Panc1 (cell line): ENCODE results near the gene GTF2I. TPM values are rescaled to one million over a fixed set of nuclear protein-coding genes. Genes with fewer than 3 reads are reported as not detected.
"Not testable (repeated sequence)": the region's sequence is repeated elsewhere in the genome, so short reads cannot be mapped to it uniquely, and the experiment has no call there.

Experiments used
- ATAC-seq: fragments of 200-7000 bp; cut with Tn5 transposase; 2 replicates; pipeline ENCODE4 v1.9.1; 2020; ENCODE audit warnings: mild to moderate bottlenecking, moderate library complexity
- BruUV-seq: library from RNA; stranded (reverse); fragments of 400-500 nt; replicated peaks from 2 replicates; lab custom pipeline; 2021; lab: Mats Ljungman, UMichigan
- CTCF ChIA-PET: fragments of 300-600 bp; sonication (Branson Sonifier 250); formaldehyde crosslinking; loops from one replicate; lab custom pipeline; 2022; ENCODE audit warnings: antibody characterized with exemption; lab: Charles Lee
- POLR2A ChIA-PET: fragments of 300-600 bp; sonication (Branson Sonifier 250); formaldehyde crosslinking; loops from one replicate; lab custom pipeline; 2022; ENCODE audit warnings: antibody characterized with exemption; lab: Charles Lee
- DNase-seq: peaks from one replicate; pipeline ENCODE4 v3.0.0-alpha.2; 2010; ENCODE audit warnings: low read depth, low spot score
- H3K27ac ChIP-seq: 2 replicates; pipeline ENCODE4 v1.5.1; 2011; ENCODE audit warnings: mild to moderate bottlenecking, low read length, inconsistent platforms
- H3K27me3 ChIP-seq: fragments of 200-500 bp; sonication (Bioruptor generic); 2 replicates; pipeline ENCODE4 v1.6.0; 2014; ENCODE audit warnings: low read length, inconsistent platforms; ENCODE audit not compliant: control insufficient read depth, insufficient read depth
- H3K36me3 ChIP-seq: fragments of 200-500 bp; sonication (Bioruptor generic); 2 replicates; pipeline ENCODE4 v1.5.1; 2014; ENCODE audit warnings: inconsistent platforms, mild to moderate bottlenecking, low read length, moderate library complexity; ENCODE audit not compliant: control insufficient read depth, insufficient read depth
- H3K4me1 ChIP-seq: 2 replicates; pipeline ENCODE4 v1.5.1; 2011; ENCODE audit warnings: inconsistent platforms, mild to moderate bottlenecking, low read length, moderate library complexity; ENCODE audit not compliant: control insufficient read depth, insufficient read depth
- H3K4me3 ChIP-seq, 2 experiments: 2 replicates each; pipeline ENCODE4 v1.5.1; 2011 to 2012; ENCODE audit warnings: low read depth in 2 of 2, low read length in 2 of 2, mild to moderate bottlenecking in 2 of 2, inconsistent platforms in 1 of 2, moderate library complexity in 1 of 2
- H3K9me3 ChIP-seq: fragments of 200-500 bp; sonication (Bioruptor generic); 2 replicates; pipeline ENCODE4 v1.5.1; 2014; ENCODE audit warnings: low read depth, mild to moderate bottlenecking, inconsistent platforms, low read length, moderate library complexity; ENCODE audit not compliant: control insufficient read depth, insufficient read depth
- in situ Hi-C: cut with HindIII; loops from 2 replicates; pipeline ENCODE4 v1.10.0; 2016; ENCODE audit warnings: low sequenced_read_pairs, low pct_unique_long_range_greater_than_20kb
- intact Hi-C: fragments of 100-400 bp; cut with micrococcal nuclease; formaldehyde crosslinking; loops from one replicate; pipeline ENCODE4 v1.10.0; 2022; ENCODE audit not compliant: unreplicated experiment
- total RNA-seq: library from RNA; stranded (reverse); gene quantifications from one replicate; pipeline ENCODE4 v1.2.1, GENCODE V29; 2021; ENCODE audit not compliant: unreplicated experiment

The GTF2I gene
- total RNA-seq, 1 experiment from 2014 or later: 305 TPM

DNA sequence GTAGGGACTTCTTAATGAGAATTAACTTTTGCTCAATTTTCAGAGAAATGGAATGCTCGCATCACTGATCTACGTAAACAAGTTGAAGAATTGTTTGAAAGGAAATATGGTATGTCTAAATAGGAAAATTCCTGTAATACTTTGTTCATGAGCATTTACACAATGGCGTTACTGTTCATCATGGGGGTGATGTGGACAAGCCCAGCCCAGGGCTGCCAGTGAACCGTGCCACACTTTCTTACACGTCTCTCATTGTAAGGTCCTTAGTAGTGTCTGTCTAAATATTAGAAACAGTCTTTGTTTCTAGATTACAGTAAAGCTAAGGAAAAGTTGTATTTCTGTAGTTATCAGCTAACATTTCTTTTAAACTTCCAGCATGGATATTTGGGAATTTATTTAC is 72.7 kb downstream of the GTF2I start:
- POLR2A ChIA-PET, intact Hi-C loops, CTCF ChIA-PET, H3K27ac ChIP-seq, BruUV-seq, DNase-seq, in situ Hi-C loops, H3K4me1 ChIP-seq, H3K27me3 ChIP-seq, H3K4me3 ChIP-seq, H3K9me3 ChIP-seq, H3K36me3 ChIP-seq: not testable (repeated sequence)
- peak; percentile 89 for ATAC-seq

GRCh38 chr7:74739974-74740703 is 82.6 kb downstream of the GTF2I start:
- ATAC-seq, H3K9me3 ChIP-seq, H3K27ac ChIP-seq, CTCF ChIA-PET, POLR2A ChIA-PET, H3K36me3 ChIP-seq, DNase-seq, intact Hi-C loops, H3K27me3 ChIP-seq, H3K4me3 ChIP-seq, in situ Hi-C loops, H3K4me1 ChIP-seq: not testable (repeated sequence)
- BruUV-seq: TSS peak; percentile 81

- ATAC-seq, POLR2A ChIA-PET, BruUV-seq, H3K27ac ChIP-seq, in situ Hi-C loops, H3K9me3 ChIP-seq, intact Hi-C loops, H3K27me3 ChIP-seq, CTCF ChIA-PET, H3K4me1 ChIP-seq, DNase-seq, H3K4me3 ChIP-seq, H3K36me3 ChIP-seq: not testable (repeated sequence)
Observed at GRCh38 chr7:74743936-74744557, 86.5 kb downstream of the GTF2I start.

DNA sequence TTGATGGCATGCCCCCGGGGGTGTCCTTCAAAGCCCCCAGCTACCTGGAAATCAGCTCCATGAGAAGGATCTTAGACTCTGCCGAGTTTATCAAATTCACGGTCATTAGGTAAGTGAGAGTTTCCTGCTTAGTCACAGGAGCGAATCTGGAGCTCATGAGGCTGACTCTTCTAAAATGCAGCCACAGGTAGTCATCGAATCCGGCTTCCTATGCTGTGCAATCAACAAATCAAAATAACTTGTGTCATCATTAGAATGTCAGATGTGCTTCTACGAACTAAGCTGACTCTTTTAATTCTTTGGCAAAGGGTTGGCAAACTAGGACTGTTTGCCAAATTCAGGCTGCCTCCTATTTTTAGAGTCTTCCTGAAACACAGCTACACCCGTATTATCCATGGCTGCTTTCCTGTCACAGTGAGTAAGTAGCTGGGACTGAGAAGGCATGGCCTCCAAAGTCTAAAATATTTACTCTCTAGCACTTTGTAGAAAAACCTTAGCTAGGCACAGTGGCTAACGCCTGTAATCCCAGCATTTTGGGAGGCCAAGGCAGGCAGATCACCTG is 96.5 kb downstream of the GTF2I start:
- ATAC-seq, in situ Hi-C loops, H3K27ac ChIP-seq, H3K36me3 ChIP-seq, DNase-seq, H3K27me3 ChIP-seq, H3K4me1 ChIP-seq, POLR2A ChIA-PET, BruUV-seq, CTCF ChIA-PET, H3K9me3 ChIP-seq, H3K4me3 ChIP-seq, intact Hi-C loops: not testable (repeated sequence)

- H3K36me3 ChIP-seq, ATAC-seq, CTCF ChIA-PET, H3K27me3 ChIP-seq, H3K4me1 ChIP-seq, H3K4me3 ChIP-seq, POLR2A ChIA-PET, BruUV-seq, in situ Hi-C loops, DNase-seq, H3K9me3 ChIP-seq, intact Hi-C loops, H3K27ac ChIP-seq: not testable (repeated sequence)
Observed at GRCh38 chr7:74756673-74757072, 99.2 kb downstream of the GTF2I start.

DNA sequence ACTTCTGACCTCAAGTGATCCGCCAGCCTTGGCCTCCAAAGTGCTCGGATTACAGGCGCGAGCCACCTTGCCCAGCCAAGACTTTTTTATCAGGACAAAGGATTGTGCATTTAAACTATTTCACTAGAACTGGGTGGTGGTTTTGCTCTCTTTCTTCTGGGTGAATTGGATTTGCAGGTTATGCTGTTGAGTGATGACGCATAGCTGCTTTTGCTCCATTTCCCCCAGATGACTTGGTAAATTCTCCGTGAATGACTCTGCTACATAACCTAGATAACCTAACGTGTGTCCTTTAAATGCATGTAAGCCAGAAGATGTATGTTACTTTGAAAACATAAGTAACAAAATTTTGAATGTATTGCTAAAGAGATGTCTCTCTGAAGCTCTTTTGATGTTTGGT is 100.8 kb downstream of the GTF2I start:
- ATAC-seq: not testable (repeated sequence)

GRCh38 chr7:74758982-74759381 is 101.5 kb downstream of the GTF2I start:
- H3K27me3 ChIP-seq, ATAC-seq, H3K4me1 ChIP-seq, intact Hi-C loops, POLR2A ChIA-PET, H3K27ac ChIP-seq, H3K4me3 ChIP-seq, DNase-seq, H3K9me3 ChIP-seq, in situ Hi-C loops, CTCF ChIA-PET, H3K36me3 ChIP-seq: not testable (repeated sequence)
- BruUV-seq: TSS peak; percentile 86

More for the DNA sequence above, 100.8 kb downstream of the GTF2I start:
- H3K4me3 ChIP-seq, H3K4me1 ChIP-seq, H3K36me3 ChIP-seq, CTCF ChIA-PET, DNase-seq, H3K9me3 ChIP-seq, H3K27ac ChIP-seq, in situ Hi-C loops, intact Hi-C loops, H3K27me3 ChIP-seq, POLR2A ChIA-PET, BruUV-seq: not testable (repeated sequence)
